CD4-positive, alpha-beta T cell (primary cell): ENCODE data around the gene ZNF689. TPM values are rescaled to one million over a fixed set of nuclear protein-coding genes. Genes with fewer than 3 reads are reported as not detected.
A peak's percentile ranks its signal among the peaks of the same experiment; 100 is the strongest.

Experiments used
- ATAC-seq: fragments of 200-7000 bp; cut with Tn5 transposase; one replicate; pipeline ENCODE4 v1.10.0; 2022; ENCODE audit warnings: mild to moderate bottlenecking; ENCODE audit not compliant: poor library complexity
- CTCF ChIA-PET: fragments of 350-600 bp; sonication (Branson Sonifier 250); formaldehyde crosslinking; loops from one replicate; lab custom pipeline; 2021; ENCODE audit warnings: antibody characterized with exemption, inconsistent platforms; lab: Charles Lee
- POLR2A ChIA-PET: fragments of 350-600 bp; sonication (Branson Sonifier 250); formaldehyde crosslinking; loops from one replicate; lab custom pipeline; 2021; ENCODE audit warnings: antibody characterized with exemption, inconsistent platforms; lab: Charles Lee
- DNase-seq, 14 experiments: peaks; one replicate each; pipeline ENCODE4 v3.0.0-alpha.2; 2013 to 2020; ENCODE audit warnings: mixed read lengths in 2 of 14
- H3K27ac ChIP-seq, 2 donors: one replicate each; pipeline versions ENCODE4 v1.5.1 to v1.7.0; 2013; ENCODE audit warnings: low read length in 2 of 2, low read depth in 1 of 2, mild to moderate bottlenecking in 1 of 2
- H3K27me3 ChIP-seq, 2 experiments: 1 replicate in 1 of 2; 2 replicates in 1 of 2; pipeline versions ENCODE4 v1.6.1 to v1.7.0; 2013; ENCODE audit warnings: low read length in 2 of 2, control low read depth in 1 of 2, mild to moderate bottlenecking in 1 of 2, moderate library complexity in 1 of 2; ENCODE audit not compliant: insufficient read depth in 2 of 2, control insufficient read depth in 1 of 2
- H3K36me3 ChIP-seq: one replicate; pipeline ENCODE4 v1.6.1; 2013; ENCODE audit warnings: low read length, control low read depth; ENCODE audit not compliant: insufficient read depth
- H3K4me1 ChIP-seq: one replicate; pipeline ENCODE4 v1.6.1; 2013; ENCODE audit warnings: low read length, control low read depth; ENCODE audit not compliant: insufficient read depth
- H3K4me3 ChIP-seq: one replicate; pipeline ENCODE4 v1.5.1; 2013; ENCODE audit warnings: mild to moderate bottlenecking, low read length, moderate library complexity
- H3K9me3 ChIP-seq, 2 experiments: 1 replicate in 1 of 2; 2 replicates in 1 of 2; pipeline versions ENCODE4 v1.6.1 to v1.7.0; 2013; ENCODE audit warnings: low read length in 2 of 2, mild to moderate bottlenecking in 2 of 2, control low read depth in 1 of 2, moderate library complexity in 1 of 2; ENCODE audit not compliant: control insufficient read depth in 1 of 2, insufficient read depth in 1 of 2
- H3K27ac Mint-ChIP-seq: one replicate; pipeline ENCODE4 v1.8.0; 2020; ENCODE audit warnings: mixed read lengths
- H3K27me3 Mint-ChIP-seq: one replicate; pipeline ENCODE4 v1.8.0; 2021; ENCODE audit warnings: mixed read lengths
- H3K36me3 Mint-ChIP-seq: one replicate; pipeline ENCODE4 v1.8.0; 2021; ENCODE audit warnings: low read depth, mixed read lengths
- H3K4me1 Mint-ChIP-seq: one replicate; pipeline ENCODE4 v1.8.0; 2021; ENCODE audit warnings: low read depth, mixed read lengths
- H3K4me3 Mint-ChIP-seq: one replicate; pipeline ENCODE4 v1.8.0; 2020; ENCODE audit warnings: mild to moderate bottlenecking, mixed read lengths
- H3K9me3 Mint-ChIP-seq: one replicate; pipeline ENCODE4 v1.8.0; 2020; ENCODE audit warnings: mixed read lengths
- CTCF ChIP-seq: fragments of 200-600 bp; IDR thresholded peaks from one replicate; pipeline ENCODE4 v1.8.0; 2022; ENCODE audit warnings: antibody characterized with exemption, mild to moderate bottlenecking
- intact Hi-C, 2 experiments: fragments of 100-400 bp; cut with DNase I in 1 of 2; cut with micrococcal nuclease in 1 of 2; formaldehyde crosslinking; loops; one replicate each; pipeline versions ENCODE4 v1.15.1 to v1.9.0; 2023 to 2025; cut with DNase I, micrococcal nuclease
- total RNA-seq, 174 experiments: library from RNA in 2 of 174; stranded (reverse) in 2 of 174; gene quantifications; one replicate each; pipeline ENCODE4 v1.2.3 and lab custom pipeline; 2021 to 2026

Gene ZNF689
- total RNA-seq, 2 experiments from 2014 or later, result 15.3 to 15.7 TPM

GRCh38 chr16:30567991-30568638 is 42.1 kb downstream of the ZNF689 start:
- Histone ChIP-seq H3K36me3 (peaks cover 8% of the 10 kb centered on the region), H3K9me3 (no peaks in the 10 kb centered on the region), H3K4me1 (peaks cover 60% of the 10 kb centered on the region), H3K4me3 (no peak overlapping the region), H3K27me3 (no peaks in the 10 kb centered on the region), H3K27ac (peak overlapping the region; percentile 87 to 93)
- intact Hi-C loops, result loop anchor here in 1 of 2 experiments (1.0 kb wide), 1 partner anchor 10 kb away; the partner anchor contains the start of gene ZNF764
- Mint-ChIP-seq H3K4me1 (peaks cover 47% of the 10 kb centered on the region), H3K4me3 (peak overlapping the region; percentile 92), H3K36me3 (no peaks in the 10 kb centered on the region), H3K9me3 (no peaks in the 10 kb centered on the region), H3K27me3 (no peaks in the 10 kb centered on the region), H3K27ac (peak overlapping the region; percentile 98)
- CTCF ChIA-PET, result interaction anchor here (0.9 to 1.4 kb wide), 4 partner anchors 10 to 61 kb away, joined by 3 to 8 read pairs (median 4); partner anchors contain the start of gene ZNF764
- DNase-seq, result peak in 13 of 14 experiments; percentile 25 to 87 (median 54)
- ATAC-seq, result peak; percentile 45
- POLR2A ChIA-PET, result interaction anchor here (0.8 to 3.1 kb wide), 10 partner anchors 10 to 150 kb away, joined by 3 to 43 read pairs (median 6); partner anchors contain the start of genes DCTPP1, ZNF747 and ZNF764
- TF ChIP-seq CTCF, result no peak

GRCh38 chr16:30567160-30567990 is 42.8 kb downstream of the ZNF689 start:
- Histone ChIP-seq H3K36me3 (peaks cover 8% of the 10 kb centered on the region), H3K27me3 (no peaks in the 10 kb centered on the region), H3K4me1 (peaks cover 55% of the 10 kb centered on the region), H3K4me3 (no peak overlapping the region), H3K27ac (peak overlapping the region; percentile 87 to 93), H3K9me3 (no peaks in the 10 kb centered on the region)
- no peaks in the 10 kb centered on the region for H3K27me3 Mint-ChIP-seq
- no peaks in the 10 kb centered on the region for H3K9me3 Mint-ChIP-seq
- intact Hi-C loops, result no loop called here
- TF ChIP-seq CTCF, result no peak
- H3K4me3 Mint-ChIP-seq, result peak overlapping the region; percentile 92
- DNase-seq (peak in 11 of 14 experiments; percentile 11 to 89 (median 43)), ATAC-seq (peak; percentile 10)
- CTCF ChIA-PET, result interaction anchor here (1.0 to 1.7 kb wide), 6 partner anchors 9 to 62 kb away, joined by 3 to 8 read pairs (median 4); partner anchors contain the start of gene ZNF764
- peaks cover 46% of the 10 kb centered on the region for H3K4me1 Mint-ChIP-seq
- peak overlapping the region; percentile 98 for H3K27ac Mint-ChIP-seq
- POLR2A ChIA-PET, result interaction anchor here (1.2 to 3.1 kb wide), 5 partner anchors 9 to 149 kb away, joined by 5 to 43 read pairs (median 7); partner anchors contain the start of genes DCTPP1, ZNF747 and ZNF764
- H3K36me3 Mint-ChIP-seq, result no peaks in the 10 kb centered on the region

- no peak for ATAC-seq
- H3K27me3 ChIP-seq, result no peaks in the 10 kb centered on the region
- no peak overlapping the region for H3K4me3 ChIP-seq
- no peak for DNase-seq
- no peaks in the 10 kb centered on the region for H3K9me3 Mint-ChIP-seq
- peaks cover 58% of the 10 kb centered on the region for H3K4me1 ChIP-seq
- no peak overlapping the region for H3K4me3 Mint-ChIP-seq
- peaks cover 8% of the 10 kb centered on the region for H3K36me3 ChIP-seq
- CTCF ChIA-PET, result interaction anchor here (1.1 to 1.7 kb wide), 3 partner anchors 8 to 32 kb away, joined by 3 to 4 read pairs (median 4); partner anchors contain the start of gene ZNF764
- no peak for TF ChIP-seq CTCF
- intact Hi-C loops, result no loop called here
- peak overlapping the region in 1 of 2 donors; percentile 93 for H3K27ac ChIP-seq
- no peaks in the 10 kb centered on the region for H3K27me3 Mint-ChIP-seq
- no peaks in the 10 kb centered on the region for H3K36me3 Mint-ChIP-seq
- peak overlapping the region; percentile 98 for H3K27ac Mint-ChIP-seq
- POLR2A ChIA-PET, result interaction anchor here (3.0 to 3.1 kb wide), 2 partner anchors 9 to 31 kb away, joined by 9 to 43 read pairs; partner anchors contain the start of genes ZNF747 and ZNF764
- peaks cover 38% of the 10 kb centered on the region for H3K4me1 Mint-ChIP-seq
- no peaks in the 10 kb centered on the region for H3K9me3 ChIP-seq
Observed at GRCh38 chr16:30566531-30566930, 43.7 kb downstream of the ZNF689 start.
